Osteocyte (in vitro differentiated cells): ENCODE results near the gene BHLHE41. TPM values are rescaled to one million over a fixed set of nuclear protein-coding genes. Genes with fewer than 3 reads are reported as not detected.

Source experiments
- DNase-seq: peaks from one replicate; pipeline ENCODE4 v3.0.0; 2021; ENCODE audit warnings: mixed read lengths; ENCODE audit not compliant: unreplicated experiment; ENCODE audit errors: extremely low spot score
- H3K27ac Mint-ChIP-seq: one replicate; pipeline ENCODE4 v1.8.0; 2021; ENCODE audit warnings: mild to moderate bottlenecking, mixed read lengths; ENCODE audit not compliant: unreplicated experiment
- H3K27me3 Mint-ChIP-seq: one replicate; pipeline ENCODE4 v1.8.0; 2021; ENCODE audit warnings: mixed read lengths; ENCODE audit not compliant: unreplicated experiment
- H3K36me3 Mint-ChIP-seq: one replicate; pipeline ENCODE4 v1.8.0; 2021; ENCODE audit warnings: mixed read lengths; ENCODE audit not compliant: unreplicated experiment
- H3K4me1 Mint-ChIP-seq: one replicate; pipeline ENCODE4 v1.8.0; 2021; ENCODE audit warnings: mixed read lengths; ENCODE audit not compliant: unreplicated experiment
- H3K4me3 Mint-ChIP-seq: one replicate; pipeline ENCODE4 v1.8.0; 2021; ENCODE audit warnings: mild to moderate bottlenecking, moderate library complexity, mixed read lengths; ENCODE audit not compliant: unreplicated experiment
- H3K9me3 Mint-ChIP-seq: one replicate; pipeline ENCODE4 v1.8.0; 2021; ENCODE audit warnings: mixed read lengths; ENCODE audit not compliant: unreplicated experiment
- total RNA-seq: library from RNA; stranded (reverse); gene quantifications from 2 replicates; pipeline ENCODE4 v1.2.1, GENCODE V29; 2021
- TF ChIP-seq, protein P1 (sequence below): fragments of 200-600 bp; sonication (generic); IDR thresholded peaks from 2 replicates; pipeline ENCODE4 v1.5.0; 2021; ENCODE audit warnings: antibody characterized with exemption, mild to moderate bottlenecking, moderate library complexity

BHLHE41 gene
- total RNA-seq, 1 donor from 2014 or later: 1.1 TPM

DNA sequence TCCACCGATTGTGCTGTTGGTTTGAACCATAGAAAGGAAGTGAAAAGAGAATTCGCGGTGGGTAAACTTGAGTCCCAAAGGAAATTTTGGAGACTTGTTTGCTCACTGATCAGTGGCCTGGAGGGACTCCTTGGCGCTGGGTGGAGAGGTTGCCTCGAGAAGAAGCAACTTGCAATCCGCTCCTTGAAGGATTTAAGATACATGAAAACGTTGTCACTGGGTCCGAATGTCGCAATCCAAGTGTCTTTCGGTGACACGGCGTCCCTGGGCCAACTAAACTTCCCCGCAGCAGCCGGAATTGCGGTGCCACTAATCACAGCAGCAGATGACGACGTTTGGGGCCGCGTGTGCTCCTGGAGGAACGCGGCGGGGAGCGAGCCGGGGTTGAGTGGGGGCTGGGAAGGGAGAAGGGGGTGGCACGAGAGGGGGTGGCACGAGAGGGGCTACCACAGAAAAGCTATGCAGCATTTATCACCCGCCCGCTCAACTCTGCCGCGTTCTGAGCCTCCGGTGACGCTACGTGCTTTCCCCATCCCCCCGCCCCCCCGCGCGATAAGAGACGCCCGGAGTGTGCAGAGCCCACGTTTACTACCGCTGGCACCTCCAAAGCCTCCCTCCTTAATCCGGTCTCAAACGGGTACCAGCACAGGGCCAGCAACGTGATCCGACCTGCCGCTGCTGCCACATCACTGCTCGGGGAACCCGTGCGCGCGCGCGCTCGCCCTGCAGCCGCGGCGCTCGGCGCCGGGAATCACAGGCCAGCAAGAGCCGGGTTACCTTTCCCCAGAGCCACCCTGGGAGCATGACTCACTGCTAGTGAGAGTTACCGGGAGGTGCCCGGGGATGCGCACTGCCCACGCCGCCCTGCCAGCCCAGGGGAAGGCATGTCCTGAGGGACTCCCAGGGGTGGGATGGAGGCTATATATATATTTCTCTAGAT lies 833 bp upstream of the BHLHE41 start:
- Mint-ChIP-seq H3K4me3 (peak overlapping the region; percentile 93), H3K36me3 (no peaks in the 10 kb centered on the region), H3K27me3 (peaks cover 43% of the 10 kb centered on the region), H3K27ac (peak overlapping the region; percentile 81), H3K4me1 (peaks cover 29% of the 10 kb centered on the region), H3K9me3 (no peaks in the 10 kb centered on the region)
- TF ChIP-seq, protein P1, sequence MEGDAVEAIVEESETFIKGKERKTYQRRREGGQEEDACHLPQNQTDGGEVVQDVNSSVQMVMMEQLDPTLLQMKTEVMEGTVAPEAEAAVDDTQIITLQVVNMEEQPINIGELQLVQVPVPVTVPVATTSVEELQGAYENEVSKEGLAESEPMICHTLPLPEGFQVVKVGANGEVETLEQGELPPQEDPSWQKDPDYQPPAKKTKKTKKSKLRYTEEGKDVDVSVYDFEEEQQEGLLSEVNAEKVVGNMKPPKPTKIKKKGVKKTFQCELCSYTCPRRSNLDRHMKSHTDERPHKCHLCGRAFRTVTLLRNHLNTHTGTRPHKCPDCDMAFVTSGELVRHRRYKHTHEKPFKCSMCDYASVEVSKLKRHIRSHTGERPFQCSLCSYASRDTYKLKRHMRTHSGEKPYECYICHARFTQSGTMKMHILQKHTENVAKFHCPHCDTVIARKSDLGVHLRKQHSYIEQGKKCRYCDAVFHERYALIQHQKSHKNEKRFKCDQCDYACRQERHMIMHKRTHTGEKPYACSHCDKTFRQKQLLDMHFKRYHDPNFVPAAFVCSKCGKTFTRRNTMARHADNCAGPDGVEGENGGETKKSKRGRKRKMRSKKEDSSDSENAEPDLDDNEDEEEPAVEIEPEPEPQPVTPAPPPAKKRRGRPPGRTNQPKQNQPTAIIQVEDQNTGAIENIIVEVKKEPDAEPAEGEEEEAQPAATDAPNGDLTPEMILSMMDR: no peak
- DNase-seq: peak; percentile 87

DNA sequence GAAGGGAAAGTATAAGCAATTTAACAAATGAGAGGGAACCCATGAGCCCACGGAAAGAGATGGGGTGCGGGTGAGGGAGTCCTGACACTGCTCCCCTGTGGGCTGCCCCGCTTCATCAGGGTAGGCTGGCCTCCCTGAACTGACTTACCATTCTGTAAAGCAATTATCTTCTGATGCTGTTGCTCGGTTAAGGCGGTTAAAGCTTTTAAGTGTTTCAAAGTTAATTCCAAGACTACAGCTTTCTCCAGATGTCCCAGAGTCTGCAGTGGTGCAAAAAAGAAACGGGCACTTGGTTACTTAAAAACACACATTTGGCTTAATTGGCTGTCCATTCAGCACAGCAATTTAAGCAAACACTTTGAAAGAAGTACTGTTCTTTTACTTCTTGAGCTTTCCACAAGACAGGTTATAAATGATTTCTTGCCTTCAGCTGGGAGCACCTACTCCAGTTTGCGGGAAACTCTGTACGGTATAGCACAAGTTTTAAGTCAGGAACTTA lies 1.3 kb downstream of the BHLHE41 start:
- H3K27me3 Mint-ChIP-seq: peaks cover 38% of the 10 kb centered on the region
- peaks cover 31% of the 10 kb centered on the region for H3K4me1 Mint-ChIP-seq
- H3K27ac Mint-ChIP-seq: peak overlapping the region; percentile 64
- H3K9me3 Mint-ChIP-seq: no peaks in the 10 kb centered on the region
- no peak for DNase-seq
- H3K4me3 Mint-ChIP-seq: peak overlapping the region; percentile 85
- no peaks in the 10 kb centered on the region for H3K36me3 Mint-ChIP-seq
- TF ChIP-seq, protein P1: no peak

DNA sequence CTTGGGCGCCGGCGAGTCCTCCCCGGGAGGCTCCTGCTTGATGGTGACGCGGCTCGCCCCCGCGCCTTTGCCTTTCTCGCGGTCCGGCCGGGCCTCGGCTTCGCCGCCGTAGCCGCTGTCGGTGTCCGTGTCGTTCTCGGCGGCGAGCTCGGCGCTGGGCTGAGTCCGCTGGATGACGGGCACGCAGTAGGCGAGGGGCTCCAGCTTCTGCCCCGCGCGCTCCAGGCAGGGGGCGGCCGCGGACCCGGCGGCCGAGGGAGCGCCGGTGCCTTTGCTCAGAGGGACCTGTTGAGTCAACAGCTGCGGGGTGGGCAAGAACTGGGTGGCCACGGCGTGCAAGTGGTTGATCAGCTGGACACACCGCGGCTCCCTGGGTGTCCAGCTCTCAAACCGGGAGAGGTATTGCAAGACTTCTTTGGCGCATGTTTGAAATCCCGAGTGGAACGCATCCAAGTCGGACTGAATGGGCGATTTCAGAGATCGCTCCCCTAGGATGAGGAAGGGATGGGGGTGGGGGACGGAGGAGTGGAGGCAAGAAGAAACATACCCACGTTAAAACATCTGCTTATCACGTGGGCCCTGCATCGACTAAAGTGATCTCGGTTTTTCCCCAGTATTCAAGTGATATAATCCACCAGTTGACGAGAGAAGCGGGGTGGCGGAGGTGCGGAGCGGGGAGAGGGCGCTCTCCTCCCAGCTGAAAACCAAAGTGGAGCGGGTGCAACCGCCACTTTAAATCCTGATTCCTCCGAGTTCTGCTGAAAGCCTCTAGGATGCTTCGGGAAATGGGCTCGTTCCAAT lies 2.0 kb downstream of the BHLHE41 start:
- H3K27me3 Mint-ChIP-seq: peaks cover 32% of the 10 kb centered on the region
- TF ChIP-seq, protein P1: peak; percentile 47
- H3K4me3 Mint-ChIP-seq: peak overlapping the region; percentile 85
- peak; percentile 87 for DNase-seq
- H3K27ac Mint-ChIP-seq: peak overlapping the region; percentile 64
- no peaks in the 10 kb centered on the region for H3K36me3 Mint-ChIP-seq
- H3K9me3 Mint-ChIP-seq: no peaks in the 10 kb centered on the region
- peaks cover 31% of the 10 kb centered on the region for H3K4me1 Mint-ChIP-seq

DNA sequence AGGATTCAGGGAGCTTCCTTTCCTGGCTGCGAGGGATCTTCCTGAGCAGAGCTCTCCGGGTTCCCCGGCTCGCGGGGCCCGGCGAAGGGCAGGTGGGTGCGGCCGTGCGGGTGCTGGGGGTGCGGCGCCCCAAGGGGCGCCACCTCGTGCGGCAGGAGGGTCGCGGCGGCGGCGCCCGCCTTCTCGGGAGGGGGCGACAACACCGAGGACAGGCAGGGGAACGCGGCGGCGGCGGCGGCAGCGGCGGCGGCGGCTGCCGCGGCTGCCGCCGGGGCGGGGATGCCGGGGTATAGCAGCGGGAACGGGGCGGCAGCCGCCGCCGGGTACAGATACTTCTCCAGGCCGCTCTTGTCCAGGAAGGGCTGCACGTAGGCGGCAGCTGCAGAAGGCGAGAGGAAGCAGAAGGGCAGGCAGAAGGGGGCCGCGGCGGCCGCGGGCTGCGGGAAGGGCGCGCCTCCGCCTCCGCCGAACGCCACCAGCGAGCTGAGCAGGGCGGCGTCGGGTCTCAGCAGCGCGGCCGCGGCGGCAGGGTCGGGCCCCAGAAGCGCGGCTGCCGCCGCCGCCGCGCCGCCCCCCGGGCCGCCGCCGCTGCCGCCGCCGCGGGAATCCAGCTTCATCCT lies 2.7 kb downstream of the BHLHE41 start:
- H3K27ac Mint-ChIP-seq: no peak overlapping the region
- peaks cover 31% of the 10 kb centered on the region for H3K4me1 Mint-ChIP-seq
- H3K36me3 Mint-ChIP-seq: no peaks in the 10 kb centered on the region
- H3K27me3 Mint-ChIP-seq: peaks cover 28% of the 10 kb centered on the region
- peak overlapping the region; percentile 69 for H3K4me3 Mint-ChIP-seq
- no peaks in the 10 kb centered on the region for H3K9me3 Mint-ChIP-seq
- DNase-seq: no peak
- TF ChIP-seq, protein P1: no peak
